GM19463 (cell line): ENCODE data around the gene RTL10.

ENCODE experiments used
- ATAC-seq: cut with Tn5 transposase; IDR thresholded peaks from one replicate; pipeline ENCODE4 v1.9.1; 2021; ENCODE audit warnings: mild to moderate bottlenecking, moderate library complexity; ENCODE audit not compliant: unreplicated experiment

The RTL10 gene

DNA sequence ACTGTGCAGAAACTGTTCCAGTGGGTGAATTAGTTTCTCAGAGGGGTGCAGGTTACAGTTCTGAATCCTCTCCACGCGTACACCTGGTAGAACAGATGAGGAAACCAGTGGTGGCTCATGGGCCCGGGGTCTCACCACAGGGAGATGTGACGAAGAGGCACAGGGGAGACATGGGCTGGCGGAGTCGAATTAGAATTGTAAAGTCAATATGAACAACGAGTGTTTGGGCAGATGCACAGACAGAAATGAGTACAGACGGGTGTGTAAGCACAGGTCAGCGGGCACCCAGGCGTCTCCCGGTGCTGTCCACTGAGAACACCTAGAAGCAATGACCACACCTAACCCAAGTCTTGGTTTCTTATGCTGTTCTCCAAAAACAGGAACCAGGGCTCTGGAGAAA, 41.8 kb downstream of the RTL10 start:
- ATAC-seq = no peak

DNA sequence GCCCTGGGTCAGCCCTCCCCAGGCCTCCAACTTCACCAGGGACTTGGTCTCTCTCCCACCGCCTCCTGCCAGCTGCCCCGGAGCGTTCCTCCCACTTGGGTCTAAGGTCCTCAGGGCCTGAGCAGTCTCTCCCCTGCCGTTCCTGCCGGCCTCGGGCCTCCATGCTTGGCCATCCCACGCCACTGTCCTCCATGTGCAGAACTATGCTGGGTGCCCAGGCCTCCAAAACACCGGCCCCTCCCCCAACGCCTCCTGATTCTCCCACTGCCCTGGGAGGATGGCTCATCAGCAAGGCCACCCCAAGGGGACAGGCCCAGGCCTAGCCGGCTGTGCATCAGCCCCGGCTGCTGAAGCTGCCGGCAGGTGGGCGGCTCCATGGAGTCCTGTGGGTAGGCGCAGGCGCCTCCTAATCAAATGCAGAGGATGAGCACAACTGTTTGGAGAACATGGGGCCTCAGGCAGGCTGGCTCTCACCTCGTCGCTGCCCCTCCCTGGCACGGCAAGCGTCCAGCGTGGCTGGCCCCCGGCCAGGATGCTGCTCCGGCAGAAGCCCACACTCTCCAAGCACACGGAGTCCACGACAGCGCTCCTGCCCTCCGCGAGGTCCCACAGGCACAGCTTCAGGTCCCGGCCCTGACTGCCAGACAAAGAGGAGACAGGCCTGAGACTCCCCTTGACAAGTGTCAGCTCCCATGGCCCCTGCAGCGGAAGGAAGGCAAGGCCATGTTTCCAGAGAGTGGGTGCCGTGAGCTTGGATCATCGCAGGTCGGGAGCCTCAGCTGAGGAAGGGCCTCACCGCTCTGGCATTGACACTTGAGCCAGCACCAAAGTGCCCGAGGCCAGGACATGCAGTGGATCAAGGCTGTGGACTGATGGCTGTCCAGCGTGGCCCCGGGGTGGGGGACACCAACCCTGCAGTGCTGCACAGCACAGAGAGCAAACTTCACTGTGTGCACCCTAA, 42.6 kb downstream of the RTL10 start:
- ATAC-seq = no peak

DNA sequence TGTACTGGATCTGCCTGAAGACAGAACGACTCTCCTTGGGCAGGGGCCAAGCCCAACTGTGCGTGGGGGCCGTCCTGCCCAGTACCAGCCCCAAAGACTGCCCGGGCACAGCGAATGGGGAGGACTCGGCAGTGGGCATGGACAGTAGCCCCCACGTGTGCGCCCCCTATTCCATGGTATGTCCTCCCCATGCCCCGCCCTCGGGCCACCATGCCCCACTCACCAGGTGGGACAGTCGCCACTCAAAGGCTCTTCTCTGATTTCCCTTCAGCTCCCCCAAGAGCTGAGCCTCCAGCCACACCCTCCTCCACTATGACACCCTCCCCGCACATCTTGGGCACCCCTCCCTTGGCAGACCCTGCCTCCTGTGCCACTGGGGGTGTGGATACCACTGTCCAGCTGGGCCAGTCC, 43.5 kb downstream of the RTL10 start:
- ATAC-seq = no peak

DNA sequence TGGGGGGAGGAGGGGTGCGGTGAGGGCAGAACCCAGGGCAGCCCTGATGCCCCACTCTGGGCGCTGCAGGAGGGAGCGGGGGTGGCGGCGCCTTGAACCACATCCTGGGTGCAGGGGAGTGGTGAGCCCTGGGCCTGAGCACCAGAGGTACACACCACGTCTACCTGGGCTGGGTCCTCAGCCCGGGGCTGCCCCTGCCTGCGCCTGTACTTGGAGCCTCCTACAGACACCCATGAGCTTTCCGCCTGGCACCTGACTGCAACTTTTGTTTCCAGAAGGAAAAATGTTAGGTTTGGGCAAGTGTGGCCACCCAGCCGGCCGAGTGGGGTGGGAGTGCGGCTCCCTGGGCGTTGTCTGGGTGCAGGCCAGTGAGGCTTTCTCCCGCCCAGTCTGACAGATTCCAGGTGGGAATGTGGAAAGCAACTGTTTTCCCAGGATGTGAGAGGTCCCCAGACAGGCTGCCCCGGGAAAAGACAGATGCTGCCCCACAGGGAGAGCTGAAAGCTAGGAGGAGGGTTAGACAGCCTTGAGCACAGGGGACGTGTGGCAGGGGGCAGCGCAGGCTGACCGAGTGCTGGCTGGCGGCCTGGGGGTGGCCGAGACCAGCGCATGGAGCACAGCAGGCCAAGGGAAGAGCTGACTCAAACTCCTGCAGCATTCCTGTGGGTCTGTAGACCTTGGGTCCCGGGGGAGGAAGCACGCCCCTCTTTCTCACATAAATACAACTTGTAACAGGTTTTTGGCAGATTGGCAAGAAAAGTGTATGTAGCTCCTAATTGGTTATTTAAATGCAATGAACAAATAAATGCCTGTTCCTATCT, 44.1 kb downstream of the RTL10 start:
- ATAC-seq = no peak

- no peak for ATAC-seq
Observed at GRCh38 chr22:19809741-19810140, 44.9 kb downstream of the RTL10 start.

- ATAC-seq = no peak
Observed at GRCh38 chr22:19808873-19809478, 45.7 kb downstream of the RTL10 start.

DNA sequence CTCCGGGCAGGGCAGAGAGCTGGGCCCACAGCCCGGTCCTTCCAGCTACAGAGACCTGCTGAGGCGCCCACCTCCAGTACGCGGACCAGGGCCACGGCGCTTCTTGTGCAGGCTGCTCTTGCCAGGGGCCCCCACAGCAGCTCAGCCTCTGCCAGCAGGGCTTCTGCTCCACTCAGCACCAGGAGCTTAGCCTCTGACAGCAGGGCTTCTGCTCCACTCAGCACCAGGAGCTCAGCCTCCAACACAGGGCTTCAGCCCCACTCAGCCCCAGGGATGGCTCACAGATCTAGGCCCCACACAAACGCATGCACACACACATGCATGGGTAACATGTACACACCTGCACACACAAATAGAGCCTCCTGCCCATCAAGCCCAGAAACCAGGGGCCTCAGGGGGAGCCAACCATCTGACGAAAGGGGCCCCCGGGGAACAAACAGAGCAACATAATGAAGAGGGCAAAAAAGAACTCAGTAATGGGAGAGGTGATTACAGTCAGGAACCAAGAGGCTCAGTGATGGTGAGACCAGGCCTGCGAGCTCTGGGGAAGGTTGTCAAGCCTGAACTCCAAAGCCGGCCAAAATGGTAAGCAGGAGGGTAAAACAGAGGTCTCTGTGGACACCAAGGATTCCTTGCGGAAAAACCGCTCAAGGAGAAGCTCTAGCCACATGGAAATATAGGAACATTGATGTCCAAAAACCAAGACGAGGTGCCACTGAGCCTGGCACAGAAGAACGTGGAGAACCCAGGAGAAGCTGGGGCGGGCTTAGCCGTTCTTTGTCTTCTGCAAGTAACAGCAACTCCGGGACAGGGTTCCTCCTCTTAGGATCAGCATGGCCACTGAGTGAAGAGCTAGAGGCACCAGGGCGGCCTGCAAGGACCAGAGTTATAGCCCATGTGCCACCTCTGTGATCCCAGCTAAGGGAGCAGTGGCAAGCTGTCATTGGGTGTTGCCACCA, 46.5 kb downstream of the RTL10 start:
- no peak for ATAC-seq

- ATAC-seq = no peak
Observed at GRCh38 chr22:19807161-19807913, 47.3 kb downstream of the RTL10 start.

DNA sequence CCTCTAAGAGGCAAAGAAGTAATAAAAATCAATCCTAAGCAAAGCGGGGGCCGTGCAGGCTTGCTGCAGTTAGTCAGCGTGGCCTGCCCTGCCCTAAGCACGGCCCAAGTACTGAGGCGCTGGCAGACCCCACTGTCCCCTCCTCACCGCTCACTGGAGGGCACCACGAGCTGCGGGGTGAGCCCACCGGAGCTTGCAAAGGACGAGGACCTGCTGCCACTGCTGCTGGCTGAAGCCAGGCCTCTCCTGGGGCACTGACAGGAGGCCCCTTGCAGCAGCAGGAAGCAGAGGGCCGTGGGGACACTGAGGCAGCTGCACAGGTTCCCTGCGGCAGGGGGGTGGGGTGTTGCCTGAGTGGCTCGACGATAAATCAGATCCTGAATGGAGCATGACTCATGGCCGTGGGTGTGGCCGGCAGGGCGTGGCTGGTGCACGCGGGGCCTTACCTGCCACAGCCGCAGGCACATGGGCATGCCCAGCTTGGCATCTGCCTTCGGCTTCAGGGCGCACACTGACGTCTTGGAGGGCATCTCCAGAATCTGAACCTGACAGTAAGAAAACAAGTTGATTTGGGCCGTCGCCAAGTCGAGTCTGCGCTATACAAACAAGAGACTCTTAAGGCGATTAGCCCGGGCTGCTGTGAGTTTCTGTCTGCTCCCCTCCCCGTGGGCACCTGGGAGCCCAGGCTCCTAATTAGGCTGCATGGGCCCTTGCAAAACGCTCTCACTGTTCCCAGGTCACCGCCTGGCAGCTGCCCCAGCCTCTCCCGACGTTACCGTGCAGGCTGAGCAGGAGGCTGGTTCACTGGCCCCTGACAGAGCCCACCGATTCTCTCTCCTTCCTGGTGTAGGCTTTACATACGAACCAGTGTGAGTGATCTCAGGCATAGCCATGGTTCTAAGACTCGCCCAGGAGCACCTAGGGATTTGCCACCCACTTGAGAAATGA, 48.2 kb downstream of the RTL10 start:
- ATAC-seq = no peak

DNA sequence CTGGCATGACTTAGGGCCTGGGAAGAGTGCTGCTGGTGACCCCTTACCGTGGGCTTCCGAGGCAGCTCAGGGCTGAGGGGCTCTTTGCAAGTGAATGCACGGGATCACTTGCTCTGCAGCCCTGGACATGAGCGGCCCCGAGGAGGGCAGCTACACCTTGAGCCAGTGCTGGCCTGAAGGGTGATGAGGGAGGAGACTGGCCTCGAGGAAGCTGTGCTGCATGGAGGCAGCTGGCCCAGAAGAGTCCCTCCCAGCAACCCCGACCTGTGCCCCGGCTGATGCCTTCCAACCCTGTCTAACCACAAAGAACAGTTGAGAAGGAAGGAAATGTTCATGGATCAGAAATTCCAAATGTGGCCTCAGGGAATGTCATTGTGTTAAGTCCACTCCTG, 48.9 kb downstream of the RTL10 start:
- ATAC-seq = no peak
